ENCODE results near the gene AKAP8L.
"Not testable (repeated sequence)": the region's sequence is repeated elsewhere in the genome, so short reads cannot be mapped to it uniquely, and the experiment has no call there.

AKAP8L gene

GRCh38 chr19:15417699-15418098, 1.1 kb downstream of the AKAP8L start:
- no peak for DNase-seq

DNA sequence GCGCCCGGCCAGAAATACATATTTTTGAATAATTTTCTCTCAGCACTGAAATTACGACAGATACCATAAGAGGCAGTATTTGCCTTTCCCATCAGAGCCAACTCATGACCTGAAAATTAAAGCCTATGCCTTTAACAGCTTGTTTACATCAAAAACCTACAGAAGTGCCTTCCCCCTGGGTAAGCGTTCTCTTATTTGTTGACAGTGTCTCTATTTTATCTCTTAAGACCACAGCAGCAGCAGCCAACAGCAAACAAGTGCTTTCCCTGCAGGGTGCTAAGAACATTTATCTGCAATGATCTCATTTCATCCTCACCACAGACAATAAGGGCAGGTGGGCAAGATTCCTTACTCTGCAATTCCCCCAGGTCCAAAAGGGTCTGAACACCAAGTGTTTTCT, 6.0 kb downstream of the AKAP8L start:
- DNase-seq, result no peak

GRCh38 chr19:15411351-15411750, 7.4 kb downstream of the AKAP8L start:
- DNase-seq, result not testable (repeated sequence)

GRCh38 chr19:15404780-15405211, 14.0 kb downstream of the AKAP8L start:
- no peak for DNase-seq

- no peak for DNase-seq
Measured at GRCh38 chr19:15404097-15404779, 14.6 kb downstream of the AKAP8L start.

DNA sequence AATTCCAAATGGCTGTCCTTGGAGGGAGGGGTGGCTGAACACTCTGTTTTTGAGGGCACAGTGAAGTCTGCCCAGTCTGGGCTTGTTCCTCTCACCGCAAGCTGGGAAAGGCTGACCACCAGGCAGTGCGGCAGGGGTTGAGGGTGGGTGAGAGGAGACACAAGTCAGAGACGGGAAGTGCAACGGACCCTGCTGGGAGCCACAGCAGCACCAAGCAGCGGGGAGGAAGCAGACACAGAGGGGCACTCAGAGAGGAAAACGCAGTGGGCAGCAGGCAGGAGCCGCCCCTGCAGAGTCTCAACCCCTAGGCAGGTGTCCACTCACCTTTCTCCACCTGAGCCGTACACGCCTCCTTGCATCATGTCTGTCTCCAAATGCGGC, 15.6 kb downstream of the AKAP8L start:
- no peak for DNase-seq

DNA sequence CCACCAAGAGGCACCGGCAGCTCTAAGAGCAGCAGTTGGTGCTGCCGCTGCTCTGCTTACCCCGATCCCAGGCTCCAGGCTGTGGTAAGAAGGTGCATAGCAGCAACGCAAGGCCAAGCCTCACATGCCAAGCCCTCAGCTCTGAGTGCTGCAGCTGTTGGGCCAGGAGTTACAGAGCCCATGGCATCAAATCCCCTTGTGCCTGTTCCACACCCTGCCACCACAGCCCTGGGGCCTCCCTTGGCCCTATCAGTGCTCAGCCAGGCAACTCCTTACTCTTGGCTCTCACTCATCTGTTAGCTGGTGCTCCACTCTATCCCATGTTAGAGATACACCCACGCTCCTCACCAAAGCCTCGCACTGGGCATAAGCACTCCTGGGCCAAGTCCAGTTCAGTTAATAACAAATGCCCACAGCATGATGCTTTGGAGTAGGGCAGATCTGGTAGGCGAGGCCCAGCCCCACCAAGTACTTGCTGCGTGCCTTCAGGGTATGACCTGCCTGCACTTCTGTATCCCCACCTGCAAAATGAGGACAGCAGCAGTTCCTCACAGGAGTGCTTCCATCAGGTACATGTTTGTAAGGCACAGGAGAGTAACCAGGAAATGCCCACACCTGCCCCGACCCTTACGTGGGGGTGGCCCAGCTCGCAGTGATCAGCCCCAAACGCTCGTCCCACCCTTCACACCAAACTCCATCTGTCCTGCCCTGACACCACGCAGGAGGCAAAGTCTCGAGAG, 16.2 kb downstream of the AKAP8L start:
- no peak for DNase-seq

GRCh38 chr19:15401397-15401710, 17.4 kb downstream of the AKAP8L start:
- DNase-seq, result no peak

- no peak for DNase-seq
Measured at GRCh38 chr19:15400521-15401396, 18.0 kb downstream of the AKAP8L start.

- no peak for DNase-seq
Measured at GRCh38 chr19:15399635-15400034, 19.2 kb downstream of the AKAP8L start.

GRCh38 chr19:15399234-15399515, 19.6 kb downstream of the AKAP8L start:
- DNase-seq, result no peak

- DNase-seq, result no peak
Measured at GRCh38 chr19:15398501-15399233, 20.1 kb downstream of the AKAP8L start.

DNA sequence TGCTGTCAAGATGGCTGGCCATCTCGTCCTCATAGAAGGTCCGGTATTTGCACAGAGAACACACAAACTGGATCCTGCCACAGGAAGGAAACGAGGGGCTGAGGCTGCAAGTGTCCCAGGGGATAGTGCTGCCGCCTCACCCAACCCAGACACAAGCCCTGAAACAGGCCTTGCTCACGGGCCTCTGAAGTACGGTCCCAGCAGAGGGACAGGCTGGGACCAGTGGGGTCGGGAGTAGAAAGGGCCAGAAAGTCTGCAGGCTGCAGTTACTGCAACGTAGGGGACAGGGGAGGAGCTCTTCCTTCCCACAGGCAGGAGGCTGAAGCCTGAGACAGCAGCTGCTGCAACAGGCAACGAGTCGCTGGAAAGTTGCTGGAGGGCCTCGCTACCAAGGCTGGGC, 21.0 kb downstream of the AKAP8L start:
- DNase-seq, result no peak

DNA sequence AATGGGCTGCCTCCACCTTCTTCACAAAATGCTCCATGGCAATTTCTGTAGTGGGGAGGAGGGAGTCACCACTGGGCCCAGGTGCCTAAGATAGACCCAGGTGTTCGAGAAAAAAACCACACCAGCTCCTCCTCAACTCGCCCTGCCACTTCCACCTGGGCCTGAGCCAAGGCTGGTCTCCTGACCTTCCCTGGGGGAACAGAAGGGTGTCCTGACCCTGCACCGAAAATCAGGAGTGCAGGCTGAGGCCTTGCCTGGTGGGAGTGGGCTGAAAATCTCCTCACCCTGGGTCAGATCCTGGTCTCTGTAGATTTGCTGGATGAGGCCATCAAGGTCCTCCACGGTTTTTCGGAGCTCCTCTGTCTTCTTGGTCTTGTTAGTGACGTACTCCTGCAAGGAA, 21.6 kb downstream of the AKAP8L start:
- DNase-seq, result no peak

DNA sequence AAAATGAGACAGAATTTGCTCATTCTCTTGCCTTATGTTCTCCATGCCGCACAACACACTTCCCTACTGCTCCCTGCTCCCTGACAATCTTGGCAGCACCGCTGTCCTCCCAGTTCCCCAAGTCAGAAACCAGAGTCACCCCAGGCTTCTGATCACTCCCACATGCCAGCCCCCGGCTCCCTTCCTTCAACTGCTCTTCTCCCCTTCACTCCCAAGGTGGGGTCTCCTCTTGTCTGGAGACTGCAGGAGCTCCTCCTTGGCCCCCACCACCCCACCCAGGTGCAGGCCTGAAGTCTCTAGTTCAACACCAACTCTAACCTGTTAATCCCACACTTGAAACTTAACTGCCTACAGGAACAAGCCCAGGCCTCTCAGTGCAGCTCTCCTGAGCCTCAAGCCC, 22.4 kb downstream of the AKAP8L start:
- DNase-seq, result no peak

DNA sequence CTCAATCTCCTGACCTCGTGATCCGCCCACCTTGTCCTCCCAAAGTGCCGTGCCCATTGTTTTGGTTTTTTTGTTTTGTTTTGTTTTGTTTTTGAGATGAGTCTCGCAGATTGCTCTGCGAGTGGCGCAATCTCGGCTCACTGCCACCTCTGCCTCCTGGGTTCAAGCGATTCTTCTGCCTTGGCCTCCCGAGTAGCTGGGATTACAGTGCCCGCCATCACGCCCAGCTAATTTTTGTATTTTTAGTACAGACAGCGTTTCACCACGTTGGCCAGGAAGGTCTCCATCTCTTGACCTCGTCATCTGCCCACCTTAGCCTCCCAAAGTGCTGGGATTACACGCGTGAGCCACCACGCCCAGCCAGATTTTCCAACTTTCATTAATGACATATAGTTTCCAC, 23.5 kb downstream of the AKAP8L start:
- DNase-seq, result not testable (repeated sequence)

DNA sequence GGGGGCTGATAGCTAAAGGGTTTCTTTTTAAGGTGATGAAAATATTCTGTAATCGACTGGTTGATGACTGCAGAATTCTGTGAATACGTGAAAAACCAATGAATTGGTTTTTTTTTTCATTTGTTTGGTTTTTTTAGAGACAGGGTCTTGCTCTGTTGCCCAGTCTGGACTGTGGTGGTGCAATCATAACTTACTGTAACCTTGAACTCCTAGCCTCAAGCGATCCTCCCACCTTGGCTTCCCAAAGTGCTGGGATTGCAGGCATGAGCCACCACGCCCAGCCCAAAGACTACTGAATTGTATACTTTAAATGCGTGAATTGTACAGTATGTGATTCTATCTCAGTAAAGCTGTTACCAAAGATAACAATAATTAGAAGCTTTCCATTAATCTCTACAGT, 24.4 kb downstream of the AKAP8L start:
- DNase-seq, result no peak

DNA sequence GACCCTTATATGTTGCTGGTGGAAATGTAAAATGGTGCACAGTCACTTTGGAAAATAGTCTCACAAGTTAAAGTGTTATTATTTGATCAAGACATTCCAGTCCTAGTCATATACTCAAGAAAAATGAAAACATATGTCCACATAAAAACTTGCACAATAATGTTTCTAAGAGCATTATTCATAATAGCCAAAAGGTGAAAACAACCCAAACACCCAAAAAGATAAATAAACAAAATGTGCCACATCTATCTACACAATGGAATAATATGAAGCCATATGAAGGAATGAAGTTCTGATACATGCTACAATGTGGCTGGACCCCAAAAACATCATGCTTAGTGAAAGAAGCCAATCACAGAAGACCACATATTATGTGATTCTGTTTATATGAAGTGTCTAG, 24.8 kb downstream of the AKAP8L start:
- DNase-seq, result no peak

DNA sequence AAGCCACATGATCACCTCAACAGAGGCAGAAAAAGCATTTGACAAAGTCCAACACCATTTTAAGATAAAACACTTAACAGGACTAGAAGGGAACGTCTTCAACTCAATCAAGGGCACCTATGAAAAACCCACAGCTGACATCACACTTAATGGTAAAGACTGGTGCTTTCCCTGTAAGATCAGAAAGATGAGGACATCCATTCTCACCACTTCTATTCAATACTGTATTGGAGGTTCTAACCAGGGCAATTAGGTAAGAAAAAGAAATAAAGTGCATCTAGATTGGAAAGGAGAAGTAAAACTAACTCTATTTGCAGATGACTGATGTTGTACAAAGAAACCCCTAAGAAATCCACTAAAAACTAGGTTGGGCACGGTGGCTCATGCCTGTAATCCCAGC, 28.0 kb downstream of the AKAP8L start:
- no peak for DNase-seq

GRCh38 chr19:15381864-15382263, 36.9 kb downstream of the AKAP8L start:
- DNase-seq, result no peak

GRCh38 chr19:15381429-15381828, 37.4 kb downstream of the AKAP8L start:
- no peak for DNase-seq

DNA sequence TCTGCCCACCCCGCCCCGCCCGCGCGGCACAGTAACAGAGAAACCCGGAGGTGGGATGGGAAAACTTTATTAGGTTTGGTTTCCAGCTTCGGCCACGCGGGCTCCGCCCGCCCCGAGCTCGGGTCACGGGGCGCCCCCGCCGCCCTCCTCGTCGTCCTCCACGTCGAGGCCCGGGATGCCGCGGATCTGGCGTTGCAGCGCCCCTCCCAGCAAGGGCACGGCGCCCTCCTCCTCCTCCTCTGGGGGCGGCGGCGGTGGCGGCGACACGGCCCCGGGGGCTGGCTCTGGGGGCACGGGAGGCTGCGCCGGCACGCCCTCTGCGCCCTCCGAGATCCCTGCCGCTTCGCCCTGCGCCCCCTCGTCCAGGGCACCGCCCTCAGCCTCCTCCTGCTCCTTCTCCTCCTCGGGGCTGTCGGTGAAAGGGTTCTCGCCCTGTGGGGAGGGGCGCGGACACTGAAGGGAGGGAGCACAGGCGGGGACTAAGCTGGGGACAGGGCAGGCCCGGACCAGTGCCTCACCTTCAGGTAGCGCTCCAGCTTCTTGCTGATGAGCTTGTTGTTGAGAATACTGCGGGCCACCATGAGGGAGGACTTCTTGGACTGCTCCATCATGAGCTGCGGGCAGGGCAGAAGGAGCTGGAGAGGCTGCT, 38.7 kb downstream of the AKAP8L start:
- no peak for DNase-seq

All from AML-193 (cell line).